Measurements from ENCODE around the gene MSL1. TPM values are rescaled to one million over a fixed set of nuclear protein-coding genes. Genes with fewer than 3 reads are reported as not detected.

MSL1 gene
- total and polyA plus RNA-seq, 3 experiments from 2014 or later: 13.5 to 91.5 (median 88.6) TPM

DNA sequence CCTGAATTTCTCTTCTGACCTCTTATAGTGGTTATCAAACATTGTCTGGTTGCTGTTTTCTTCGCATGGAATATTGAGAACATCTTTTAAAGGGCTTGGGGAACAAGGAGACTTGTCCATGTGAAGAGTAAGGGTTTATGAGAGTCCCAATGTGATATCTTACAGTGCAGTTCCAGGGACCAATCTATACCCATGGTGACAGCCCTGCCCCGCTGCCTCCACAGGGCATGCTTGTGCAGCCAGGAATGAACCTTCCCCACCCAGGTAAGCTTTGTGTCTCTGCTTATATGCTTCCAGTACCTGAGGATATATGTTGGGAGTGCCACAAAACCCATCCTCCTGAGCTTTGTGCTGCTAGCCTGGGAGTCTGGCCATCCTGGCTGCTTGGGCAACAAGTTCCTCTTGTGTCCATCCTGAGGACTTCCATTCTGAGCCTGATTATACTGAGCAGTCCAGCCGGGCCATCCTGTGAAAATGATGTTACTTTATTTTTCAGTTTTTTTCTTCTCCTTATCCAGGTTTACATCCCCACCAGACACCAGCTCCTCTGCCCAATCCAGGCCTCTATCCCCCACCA lies 46.0 kb downstream of the MSL1 start:
- CTCF ChIA-PET: interaction anchor here (0.8 to 4.5 kb wide), 28 partner anchors 10 to 155 kb away, joined by 3 to 92 read pairs (median 6); partner anchors contain the start of genes CASC3, MED24 and THRA
- peak overlapping the region; percentile 12 to 96 (median 85) for H3K27ac Mint-ChIP-seq
- peaks cover 59% of the 10 kb centered on the region for H3K36me3 ChIP-seq (ENCODE audit: insufficient read depth, low read length)
- no peak overlapping the region for H3K4me3 ChIP-seq (ENCODE audit: low read length)
- no peaks in the 10 kb centered on the region for H3K27me3 ChIP-seq (ENCODE audit: insufficient read depth, low read length, poor library complexity, severe bottlenecking)
- no peak overlapping the region for H3K27ac ChIP-seq (ENCODE audit: low read depth, low read length)
- no peaks in the 10 kb centered on the region for H3K9me3 ChIP-seq (ENCODE audit: low read length)
- DNase-seq: no peak
- no peaks in the 10 kb centered on the region for H3K9me3 Mint-ChIP-seq
- no peak overlapping the region for H3K4me3 Mint-ChIP-seq
- H3K27me3 Mint-ChIP-seq: no peaks in the 10 kb centered on the region
- H3K36me3 Mint-ChIP-seq: peaks cover 12 to 87% (median 12%) of the 10 kb centered on the region in 3 donors
- peaks cover 7 to 15% (median 9%) of the 10 kb centered on the region in 3 donors for H3K4me1 Mint-ChIP-seq
- no peaks in the 10 kb centered on the region for H3K4me1 ChIP-seq (ENCODE audit: insufficient read depth, low read length)
- POLR2A ChIA-PET: interaction anchor here (1.0 to 3.0 kb wide), 4 partner anchors 11 to 67 kb away, joined by 3 to 18 read pairs (median 6); partner anchors contain the start of genes CASC3 and NR1D1

DNA sequence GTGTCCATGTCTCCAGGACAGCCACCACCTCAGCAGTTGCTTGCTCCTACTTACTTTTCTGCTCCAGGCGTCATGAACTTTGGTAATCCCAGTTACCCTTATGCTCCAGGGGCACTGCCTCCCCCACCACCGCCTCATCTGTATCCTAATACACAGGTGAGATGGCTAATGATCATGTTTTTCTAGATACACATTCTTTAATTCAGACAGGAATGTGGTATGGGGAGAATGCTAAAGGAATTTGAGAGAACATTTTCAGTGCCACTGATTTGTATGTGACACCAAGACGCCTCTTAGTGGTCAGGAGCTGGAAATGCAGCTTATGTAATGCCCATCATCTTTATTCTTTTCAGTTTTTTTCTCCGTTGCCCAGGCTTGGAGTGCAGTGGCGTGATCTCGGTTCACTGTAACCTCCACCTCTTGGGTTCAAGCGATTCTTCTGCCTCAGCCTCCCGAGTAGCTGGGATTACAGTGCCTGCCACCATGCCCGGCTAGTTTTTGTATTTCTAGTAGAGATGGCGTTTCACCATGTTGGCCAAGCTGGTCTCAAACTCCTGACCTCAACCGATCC lies 46.6 kb downstream of the MSL1 start:
- Mint-ChIP-seq H3K4me1 (peaks cover 7 to 15% (median 9%) of the 10 kb centered on the region in 3 donors), H3K36me3 (peaks cover 12 to 88% (median 13%) of the 10 kb centered on the region in 3 donors), H3K4me3 (no peak overlapping the region), H3K9me3 (no peaks in the 10 kb centered on the region), H3K27me3 (no peaks in the 10 kb centered on the region), H3K27ac (peak overlapping the region; percentile 12 to 96 (median 85))
- H3K9me3 ChIP-seq (ENCODE audit: low read length): no peaks in the 10 kb centered on the region
- DNase-seq: peak in 4 of 5 donors; percentile 13 to 59 (median 56)
- H3K4me3 ChIP-seq (ENCODE audit: low read length): no peak overlapping the region
- ChIA-PET POLR2A (interaction anchor here (0.6 to 3.0 kb wide), 6 partner anchors 10 to 109 kb away, joined by 3 to 18 read pairs (median 4); partner anchors contain the start of genes CASC3 and NR1D1), CTCF (interaction anchor here (0.7 to 4.5 kb wide), 37 partner anchors 9 to 155 kb away, joined by 3 to 92 read pairs (median 4); partner anchors contain the start of genes CASC3, MED24, RAPGEFL1 and THRA)
- no peaks in the 10 kb centered on the region for H3K4me1 ChIP-seq (ENCODE audit: insufficient read depth, low read length)
- no peaks in the 10 kb centered on the region for H3K27me3 ChIP-seq (ENCODE audit: insufficient read depth, low read length, poor library complexity, severe bottlenecking)
- H3K36me3 ChIP-seq (ENCODE audit: insufficient read depth, low read length): peaks cover 56% of the 10 kb centered on the region
- no peak overlapping the region for H3K27ac ChIP-seq (ENCODE audit: low read depth, low read length)

DNA sequence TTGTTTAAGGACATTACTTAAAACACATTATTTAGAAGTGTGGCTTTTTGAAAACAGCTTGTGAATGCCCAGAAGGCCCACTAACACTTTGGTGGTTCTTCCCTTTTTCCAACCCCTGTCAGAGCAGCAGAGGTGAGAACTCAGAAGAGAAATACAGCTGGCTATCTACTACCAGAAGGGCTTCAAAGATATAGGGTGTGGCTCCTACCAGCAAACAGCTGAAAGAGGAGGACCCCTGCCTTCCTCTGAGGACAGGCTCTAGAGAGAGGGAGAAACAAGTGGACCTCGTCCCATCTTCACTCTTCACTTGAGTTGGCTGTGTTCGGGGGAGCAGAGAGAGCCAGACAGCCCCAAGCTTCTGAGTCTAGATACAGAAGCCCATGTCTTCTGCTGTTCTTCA lies 48.6 kb downstream of the MSL1 start:
- Mint-ChIP-seq H3K27me3 (no peaks in the 10 kb centered on the region), H3K27ac (peak overlapping the region in 1 of 8 donors; percentile 95), H3K9me3 (no peaks in the 10 kb centered on the region), H3K36me3 (peaks cover 12 to 87% (median 19%) of the 10 kb centered on the region in 3 donors), H3K4me1 (peaks cover 7 to 14% (median 7%) of the 10 kb centered on the region in 3 donors), H3K4me3 (no peak overlapping the region)
- Histone ChIP-seq H3K27ac (ENCODE audit: low read depth, low read length) (no peak overlapping the region), H3K4me3 (ENCODE audit: low read length) (no peak overlapping the region), H3K4me1 (ENCODE audit: insufficient read depth, low read length) (no peaks in the 10 kb centered on the region), H3K36me3 (ENCODE audit: insufficient read depth, low read length) (peaks cover 48% of the 10 kb centered on the region), H3K27me3 (ENCODE audit: insufficient read depth, low read length, poor library complexity, severe bottlenecking) (no peaks in the 10 kb centered on the region), H3K9me3 (ENCODE audit: low read length) (no peaks in the 10 kb centered on the region)
- ChIA-PET POLR2A (no interaction called here), CTCF (interaction anchor here (1.0 to 4.5 kb wide), 5 partner anchors 14 to 157 kb away, joined by 3 to 92 read pairs (median 3); no protein-coding TSS in a partner anchor)
- DNase-seq: no peak

DNA sequence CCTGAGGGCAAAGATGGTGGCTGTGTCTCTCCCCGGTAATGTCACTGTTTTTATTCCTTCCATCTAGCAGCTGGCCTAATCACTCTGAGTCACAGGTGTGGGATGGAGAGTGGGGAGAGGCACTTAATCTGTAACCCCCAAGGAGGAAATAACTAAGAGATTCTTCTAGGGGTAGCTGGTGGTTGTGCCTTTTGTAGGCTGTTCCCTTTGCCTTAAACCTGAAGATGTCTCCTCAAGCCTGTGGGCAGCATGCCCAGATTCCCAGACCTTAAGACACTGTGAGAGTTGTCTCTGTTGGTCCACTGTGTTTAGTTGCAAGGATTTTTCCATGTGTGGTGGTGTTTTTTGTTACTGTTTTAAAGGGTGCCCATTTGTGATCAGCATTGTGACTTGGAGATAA lies 50.0 kb downstream of the MSL1 start:
- Histone ChIP-seq H3K36me3 (ENCODE audit: insufficient read depth, low read length) (peaks cover 41% of the 10 kb centered on the region), H3K4me3 (ENCODE audit: low read length) (no peak overlapping the region), H3K9me3 (ENCODE audit: low read length) (no peaks in the 10 kb centered on the region), H3K27me3 (ENCODE audit: insufficient read depth, low read length, poor library complexity, severe bottlenecking) (no peaks in the 10 kb centered on the region), H3K4me1 (ENCODE audit: insufficient read depth, low read length) (peaks cover 5% of the 10 kb centered on the region), H3K27ac (ENCODE audit: low read depth, low read length) (no peak overlapping the region)
- no peak for DNase-seq
- H3K27me3 Mint-ChIP-seq: no peaks in the 10 kb centered on the region
- ChIA-PET POLR2A (no interaction called here), CTCF (no interaction called here)
- H3K9me3 Mint-ChIP-seq: no peaks in the 10 kb centered on the region
- H3K27ac Mint-ChIP-seq: peak overlapping the region in 1 of 8 donors; percentile 17
- H3K4me3 Mint-ChIP-seq: no peak overlapping the region
- H3K36me3 Mint-ChIP-seq: peaks cover 12 to 79% (median 19%) of the 10 kb centered on the region in 3 donors
- peaks cover 2 to 8% (median 7%) of the 10 kb centered on the region in 3 donors for H3K4me1 Mint-ChIP-seq

DNA sequence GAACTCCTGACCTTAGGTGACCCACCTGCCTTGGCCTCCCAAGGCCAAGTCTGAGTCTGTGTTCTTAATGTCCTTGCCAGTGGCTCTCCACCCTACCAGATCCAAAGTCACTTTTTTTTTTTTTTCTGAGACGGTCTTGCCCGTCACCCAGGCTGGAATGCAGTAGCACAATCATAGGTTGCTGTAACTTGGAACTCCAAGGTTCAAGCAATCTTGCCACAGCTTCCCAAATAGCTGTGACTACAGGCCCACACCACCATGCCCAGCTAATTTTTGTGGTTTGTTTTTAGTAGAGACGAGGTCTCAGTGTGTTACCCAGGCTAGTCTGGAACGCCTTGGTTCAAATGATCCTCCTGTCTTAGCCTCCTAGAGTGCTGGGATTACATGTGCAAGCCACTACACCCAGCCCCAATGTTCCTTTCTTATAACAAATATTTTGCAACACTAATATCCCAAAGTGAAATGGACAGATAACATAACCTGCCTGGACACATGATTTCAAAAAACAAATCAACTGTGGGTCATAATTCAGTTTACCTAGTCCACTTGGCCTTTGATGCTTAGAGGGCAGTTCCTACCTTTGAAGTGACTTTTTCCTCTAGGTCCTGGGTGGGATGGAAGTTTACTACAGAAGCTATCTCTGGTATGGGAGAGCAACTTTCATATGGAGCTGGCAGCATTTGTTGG lies 51.5 kb downstream of the MSL1 start:
- Mint-ChIP-seq H3K27ac (peak overlapping the region in 2 of 8 donors; percentile 27 to 38), H3K36me3 (peaks cover 9 to 67% (median 12%) of the 10 kb centered on the region in 3 donors), H3K27me3 (no peaks in the 10 kb centered on the region), H3K4me1 (peaks cover 8 to 12% (median 10%) of the 10 kb centered on the region in 3 donors), H3K9me3 (no peaks in the 10 kb centered on the region), H3K4me3 (peak overlapping the region in 1 of 7 donors; percentile 74)
- H3K27me3 ChIP-seq (ENCODE audit: insufficient read depth, low read length, poor library complexity, severe bottlenecking): no peaks in the 10 kb centered on the region
- CTCF ChIA-PET: interaction anchor here (0.6 to 1.4 kb wide), 3 partner anchors 10 to 166 kb away, joined by 3 to 4 read pairs (median 3); no protein-coding TSS in a partner anchor
- POLR2A ChIA-PET: interaction anchor here (0.6 to 0.8 kb wide), 2 partner anchors 62 to 515 kb away, joined by 3 to 8 read pairs; no protein-coding TSS in a partner anchor
- no peaks in the 10 kb centered on the region for H3K9me3 ChIP-seq (ENCODE audit: low read length)
- peaks cover 10% of the 10 kb centered on the region for H3K4me1 ChIP-seq (ENCODE audit: insufficient read depth, low read length)
- no peak overlapping the region for H3K27ac ChIP-seq (ENCODE audit: low read depth, low read length)
- no peak for DNase-seq
- H3K36me3 ChIP-seq (ENCODE audit: insufficient read depth, low read length): peaks cover 29% of the 10 kb centered on the region
- no peak overlapping the region for H3K4me3 ChIP-seq (ENCODE audit: low read length)

DNA sequence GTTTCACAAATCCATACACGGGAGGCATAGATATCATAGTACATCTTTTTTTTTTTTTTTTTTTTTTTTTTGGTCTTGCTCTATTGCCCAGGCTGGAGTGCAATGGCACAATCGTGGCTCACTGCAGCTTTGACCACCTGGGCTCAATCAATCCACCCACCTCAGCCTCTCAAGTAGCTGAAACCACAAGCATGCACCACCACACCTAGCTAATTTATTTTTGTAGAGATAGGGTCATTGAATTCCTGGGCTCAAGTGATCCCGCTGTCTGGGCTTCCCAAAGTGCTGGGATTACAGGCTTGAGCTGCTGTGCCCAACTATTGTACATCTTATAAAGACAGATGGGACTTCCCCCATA lies 52.0 kb downstream of the MSL1 start:
- Mint-ChIP-seq H3K36me3 (peaks cover 7 to 62% (median 9%) of the 10 kb centered on the region in 3 donors), H3K27ac (peak overlapping the region in 1 of 8 donors; percentile 38), H3K27me3 (no peaks in the 10 kb centered on the region), H3K4me1 (peaks cover 7 to 8% (median 8%) of the 10 kb centered on the region in 3 donors), H3K4me3 (no peak overlapping the region), H3K9me3 (no peaks in the 10 kb centered on the region)
- ChIA-PET POLR2A (interaction anchor here (0.6 to 0.8 kb wide), 2 partner anchors 63 to 516 kb away, joined by 3 to 8 read pairs; no protein-coding TSS in a partner anchor), CTCF (interaction anchor here (0.6 to 1.4 kb wide), 2 partner anchors 10 to 166 kb away, joined by 3 read pairs; no protein-coding TSS in a partner anchor)
- peaks cover 10% of the 10 kb centered on the region for H3K4me1 ChIP-seq (ENCODE audit: insufficient read depth, low read length)
- H3K36me3 ChIP-seq (ENCODE audit: insufficient read depth, low read length): peaks cover 27% of the 10 kb centered on the region
- H3K4me3 ChIP-seq (ENCODE audit: low read length): no peak overlapping the region
- no peaks in the 10 kb centered on the region for H3K9me3 ChIP-seq (ENCODE audit: low read length)
- no peaks in the 10 kb centered on the region for H3K27me3 ChIP-seq (ENCODE audit: insufficient read depth, low read length, poor library complexity, severe bottlenecking)
- no peak for DNase-seq
- H3K27ac ChIP-seq (ENCODE audit: low read depth, low read length): no peak overlapping the region

DNA sequence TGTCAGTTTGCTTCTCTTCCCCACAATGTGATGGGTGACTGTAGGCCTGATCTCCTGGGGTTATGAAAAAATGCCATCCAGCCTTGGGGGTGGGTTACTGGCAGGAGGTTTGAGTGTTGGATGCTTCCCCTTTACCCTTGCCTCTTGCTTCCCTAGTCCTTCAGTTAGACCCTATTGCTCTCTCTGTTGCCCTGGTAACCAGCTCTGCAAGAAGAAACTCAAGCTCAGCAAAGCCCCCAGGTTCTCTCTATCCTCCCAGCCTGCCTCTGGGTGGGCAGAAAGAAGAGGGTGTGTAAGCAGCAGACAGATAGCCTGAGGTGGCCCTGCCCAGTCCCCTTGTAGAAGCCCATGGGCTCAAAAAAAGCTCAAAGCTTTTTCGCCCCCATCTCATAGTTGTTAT lies 52.7 kb downstream of the MSL1 start:
- POLR2A ChIA-PET: interaction anchor here (0.7 kb wide), 1 partner anchor 104 kb away, joined by 4 read pairs; no protein-coding TSS in a partner anchor
- H3K9me3 ChIP-seq (ENCODE audit: low read length): no peaks in the 10 kb centered on the region
- Mint-ChIP-seq H3K9me3 (no peaks in the 10 kb centered on the region), H3K4me3 (peak overlapping the region in 1 of 7 donors; percentile 26), H3K27me3 (no peaks in the 10 kb centered on the region), H3K4me1 (peaks cover 7 to 8% (median 8%) of the 10 kb centered on the region in 3 donors), H3K36me3 (peaks cover 3 to 55% (median 9%) of the 10 kb centered on the region in 3 donors), H3K27ac (peak overlapping the region in 1 of 8 donors; percentile 89)
- DNase-seq: no peak
- CTCF ChIA-PET: interaction anchor here (1.4 kb wide), 1 partner anchor 61 kb away, joined by 7 read pairs; no protein-coding TSS in a partner anchor
- no peak overlapping the region for H3K27ac ChIP-seq (ENCODE audit: low read depth, low read length)
- no peaks in the 10 kb centered on the region for H3K27me3 ChIP-seq (ENCODE audit: insufficient read depth, low read length, poor library complexity, severe bottlenecking)
- no peak overlapping the region for H3K4me3 ChIP-seq (ENCODE audit: low read length)
- H3K4me1 ChIP-seq (ENCODE audit: insufficient read depth, low read length): peaks cover 10% of the 10 kb centered on the region
- H3K36me3 ChIP-seq (ENCODE audit: insufficient read depth, low read length): peaks cover 19% of the 10 kb centered on the region
